SJCRH30 (cell line): Measurements from ENCODE around the gene ZNF540. TPM values are rescaled to one million over a fixed set of nuclear protein-coding genes. Genes with fewer than 3 reads are reported as not detected.
A peak's percentile ranks its signal among the peaks of the same experiment; 100 is the strongest.

Experiments
- DNase-seq, 2 experiments: peaks; one replicate each; pipeline ENCODE4 v3.0.0-alpha.2; 2015 to 2020
- H3K27ac ChIP-seq: fragments of 250-450 bp; sonication (Bioruptor Pico); 2 replicates; pipeline ENCODE4 v1.5.1; 2020; ENCODE audit warnings: mild to moderate bottlenecking, moderate library complexity
- H3K27me3 ChIP-seq: fragments of 250-450 bp; sonication (Bioruptor Pico); 2 replicates; pipeline ENCODE4 v1.5.1; 2020; ENCODE audit warnings: mild to moderate bottlenecking, moderate library complexity
- H3K36me3 ChIP-seq: fragments of 250-450 bp; sonication (Bioruptor Pico); 2 replicates; pipeline ENCODE4 v1.5.1; 2020; ENCODE audit warnings: mild to moderate bottlenecking, moderate library complexity
- H3K4me1 ChIP-seq: fragments of 250-450 bp; sonication (Bioruptor Pico); 2 replicates; pipeline ENCODE4 v1.5.1; 2020; ENCODE audit warnings: mild to moderate bottlenecking, moderate library complexity
- H3K4me3 ChIP-seq: fragments of 250-450 bp; sonication (Bioruptor Pico); 2 replicates; pipeline ENCODE4 v1.5.1; 2020; ENCODE audit warnings: mild to moderate bottlenecking, moderate library complexity
- H3K9me3 ChIP-seq: fragments of 250-450 bp; sonication (Bioruptor Pico); replicated peaks from 2 replicates; pipeline ENCODE4 v1.5.1; 2020; ENCODE audit warnings: mild to moderate bottlenecking, moderate library complexity
- total RNA-seq: library from RNA; depleted of rRNA; stranded (reverse); fragments of >200 nt; shearing (Covaris generic); gene quantifications from 2 replicates; pipeline ENCODE4 v1.2.3, GENCODE V29; 2014; rRNA removed

Gene ZNF540
- 0.73 and 1.8 TPM in 2 replicates for total RNA-seq

- no peak within 1 kb of the TSS for H3K27ac ChIP-seq
- H3K4me1 ChIP-seq = no peaks in the 10 kb centered on the region
- H3K4me3 ChIP-seq = peak within 1 kb of the TSS; percentile 88
- peak; percentile 91 to 93 for DNase-seq
- no peaks in the 10 kb centered on the region for H3K36me3 ChIP-seq
- no peaks in the 10 kb centered on the region for H3K27me3 ChIP-seq
- H3K9me3 ChIP-seq = peaks cover 6% of the 10 kb centered on the region
These were observed at the start of gene ZNF540, which contains the start of gene ZNF571 for GRCh38 chr19:37594304-37594981. Gene ZNF540, plus strand, starts transcription at chr19:37594876. Its CDS starts 3,572 bp downstream, at chr19:37598448. Gene ZNF571, minus strand, starts transcription at chr19:37594792. Its CDS starts 8,116 bp downstream, at chr19:37586676.

GRCh38 chr19:37551129-37551993 is 43.3 kb upstream of the ZNF540 start:
- Histone ChIP-seq H3K9me3 (peaks cover 8% of the 10 kb centered on the region), H3K27me3 (no peaks in the 10 kb centered on the region), H3K4me3 (peak overlapping the region; percentile 50), H3K4me1 (no peaks in the 10 kb centered on the region), H3K36me3 (no peaks in the 10 kb centered on the region), H3K27ac (no peak overlapping the region)
- peak; percentile 19 to 46 for DNase-seq

GRCh38 chr19:37563518-37563917 is 31.2 kb upstream of the ZNF540 start:
- no peaks in the 10 kb centered on the region for H3K4me1 ChIP-seq
- H3K27me3 ChIP-seq = no peaks in the 10 kb centered on the region
- DNase-seq = no peak
- H3K27ac ChIP-seq = no peak overlapping the region
- H3K4me3 ChIP-seq = no peak overlapping the region
- H3K36me3 ChIP-seq = 0 out of 2 replicates have a peak, but pooled peaks cover 3% of the 10 kb centered on the region
- peaks cover 68% of the 10 kb centered on the region for H3K9me3 ChIP-seq

GRCh38 chr19:37564624-37565369 is 29.9 kb upstream of the ZNF540 start:
- Histone ChIP-seq H3K9me3 (peaks cover 58% of the 10 kb centered on the region), H3K4me1 (no peaks in the 10 kb centered on the region)
- peak in 1 of 2 experiments; percentile 3 for DNase-seq

GRCh38 chr19:37565370-37565669 is 29.4 kb upstream of the ZNF540 start:
- Histone ChIP-seq H3K36me3 (0 out of 2 replicates have a peak, but pooled peaks cover 3% of the 10 kb centered on the region), H3K9me3 (peaks cover 60% of the 10 kb centered on the region), H3K27me3 (no peaks in the 10 kb centered on the region), H3K27ac (no peak overlapping the region), H3K4me1 (no peaks in the 10 kb centered on the region), H3K4me3 (no peak overlapping the region)
- no peak for DNase-seq

More at GRCh38 chr19:37564624-37565369, 29.9 kb upstream of the ZNF540 start:
- Histone ChIP-seq H3K27me3 (no peaks in the 10 kb centered on the region), H3K4me3 (no peak overlapping the region), H3K27ac (no peak overlapping the region), H3K36me3 (0 out of 2 replicates have a peak, but pooled peaks cover 3% of the 10 kb centered on the region)

GRCh38 chr19:37572203-37572602 is 22.5 kb upstream of the ZNF540 start:
- Histone ChIP-seq H3K9me3 (peaks cover 14% of the 10 kb centered on the region), H3K27me3 (no peaks in the 10 kb centered on the region), H3K27ac (no peak overlapping the region), H3K36me3 (peaks cover 1% of the 10 kb centered on the region; the same call in 1 of the 2 replicates), H3K4me1 (no peaks in the 10 kb centered on the region), H3K4me3 (no peak overlapping the region)
- DNase-seq = no peak

GRCh38 chr19:37583340-37583739 is 11.3 kb upstream of the ZNF540 start:
- H3K9me3 ChIP-seq = peaks cover 30% of the 10 kb centered on the region
- peaks cover 27% of the 10 kb centered on the region for H3K36me3 ChIP-seq
- no peak overlapping the region for H3K27ac ChIP-seq
- H3K27me3 ChIP-seq = no peaks in the 10 kb centered on the region
- no peak overlapping the region for H3K4me3 ChIP-seq
- H3K4me1 ChIP-seq = no peaks in the 10 kb centered on the region
- no peak for DNase-seq

GRCh38 chr19:37593996-37594303 is 726 bp upstream of the ZNF540 start:
- Histone ChIP-seq H3K36me3 (no peaks in the 10 kb centered on the region), H3K4me3 (peak overlapping the region; percentile 88), H3K27me3 (no peaks in the 10 kb centered on the region), H3K4me1 (no peaks in the 10 kb centered on the region), H3K9me3 (peaks cover 6% of the 10 kb centered on the region), H3K27ac (no peak overlapping the region)
- DNase-seq = peak in 1 of 2 experiments; percentile 64

- no peaks in the 10 kb centered on the region for H3K36me3 ChIP-seq
- H3K9me3 ChIP-seq = peaks cover 6% of the 10 kb centered on the region
- H3K4me1 ChIP-seq = no peaks in the 10 kb centered on the region
- H3K27me3 ChIP-seq = no peaks in the 10 kb centered on the region
- H3K27ac ChIP-seq = no peak overlapping the region
- DNase-seq = no peak
- peak overlapping the region; percentile 88 for H3K4me3 ChIP-seq
These were observed 306 bp downstream of the ZNF540 start for GRCh38 chr19:37594982-37595382.

GRCh38 chr19:37635076-37636056 is 40.7 kb downstream of the ZNF540 start:
- Histone ChIP-seq H3K36me3 (peaks cover 60% of the 10 kb centered on the region), H3K27ac (no peak overlapping the region), H3K9me3 (peaks cover 56% of the 10 kb centered on the region), H3K4me3 (no peak overlapping the region), H3K4me1 (no peaks in the 10 kb centered on the region), H3K27me3 (no peaks in the 10 kb centered on the region)
- no peak for DNase-seq

GRCh38 chr19:37654118-37654517 is 59.4 kb downstream of the ZNF540 start:
- DNase-seq = no peak
- H3K4me3 ChIP-seq = peak overlapping the region; percentile 68
- H3K36me3 ChIP-seq = peaks cover 21% of the 10 kb centered on the region
- peak overlapping the region; percentile 73 for H3K27ac ChIP-seq
- H3K4me1 ChIP-seq = 0 out of 2 replicates have a peak, but pooled peaks cover 7% of the 10 kb centered on the region
- H3K9me3 ChIP-seq = peaks cover 11% of the 10 kb centered on the region; the same call in 1 of the 2 replicates
- no peaks in the 10 kb centered on the region for H3K27me3 ChIP-seq

GRCh38 chr19:37654629-37655300 is 60.1 kb downstream of the ZNF540 start:
- H3K36me3 ChIP-seq = peaks cover 15% of the 10 kb centered on the region
- H3K4me1 ChIP-seq = 0 out of 2 replicates have a peak, but pooled peaks cover 7% of the 10 kb centered on the region
- H3K4me3 ChIP-seq = peak overlapping the region; percentile 68
- H3K9me3 ChIP-seq = peaks cover 11% of the 10 kb centered on the region; the same call in 1 of the 2 replicates
- DNase-seq = peak; percentile 59 to 70
- H3K27me3 ChIP-seq = no peaks in the 10 kb centered on the region
- peak overlapping the region; percentile 73 for H3K27ac ChIP-seq

- no peaks in the 10 kb centered on the region for H3K27me3 ChIP-seq
- H3K4me1 ChIP-seq = 0 out of 2 replicates have a peak, but pooled peaks cover 7% of the 10 kb centered on the region
- peaks cover 10% of the 10 kb centered on the region for H3K36me3 ChIP-seq
- H3K9me3 ChIP-seq = peaks cover 11% of the 10 kb centered on the region; the same call in 1 of the 2 replicates
- H3K27ac ChIP-seq = peak within 1 kb of the TSS; percentile 73
- peak; percentile 95 to 96 for DNase-seq
- peak within 1 kb of the TSS; percentile 68 for H3K4me3 ChIP-seq
These were observed 60.6 kb downstream of the ZNF540 start, which contains the start of gene ZFP30 for GRCh38 chr19:37655301-37655688. Gene ZFP30, minus strand, starts transcription at chr19:37655465. Its CDS starts 7,643 bp downstream, at chr19:37647822.
